HEK293 (cell line): ENCODE data around the gene MESD.

Experiments
- ATF2 ChIP-seq: fragments of 450-650 bp; formaldehyde crosslinking; IDR thresholded peaks from 2 replicates; pipeline ENCODE4 v1.5.1; 2016; ENCODE audit warnings: missing biosample characterization, missing genetic modification characterization, low read depth
- CTCF ChIP-seq: fragments of 450-650 bp; formaldehyde crosslinking; IDR thresholded peaks from 2 replicates; pipeline ENCODE4 v1.5.1; 2016; ENCODE audit warnings: missing biosample characterization, missing genetic modification characterization
- KLF17 ChIP-seq: fragments of 450-650 bp; formaldehyde crosslinking; IDR thresholded peaks from 2 replicates; pipeline ENCODE4 v1.5.1; 2016; ENCODE audit warnings: missing biosample characterization, missing genetic modification characterization
- REST ChIP-seq: fragments of 450-650 bp; formaldehyde crosslinking; IDR thresholded peaks from 2 replicates; pipeline ENCODE4 v1.5.1; 2016; ENCODE audit warnings: missing biosample characterization, missing genetic modification characterization
- TCF7L2 ChIP-seq: IDR thresholded peaks from 2 replicates; pipeline ENCODE4 v1.6.1; 2011; ENCODE audit warnings: low read depth, mild to moderate bottlenecking, inconsistent platforms, low read length, moderate library complexity, borderline replicate concordance
- ZBTB21 ChIP-seq: fragments of 450-650 bp; formaldehyde crosslinking; IDR thresholded peaks from 2 replicates; pipeline ENCODE4 v1.5.1; 2017; ENCODE audit warnings: missing biosample characterization, missing genetic modification characterization
- ZNF184 ChIP-seq: fragments of 450-650 bp; IDR thresholded peaks from 2 replicates; pipeline ENCODE4 v1.5.1; 2018; ENCODE audit warnings: missing biosample characterization, mild to moderate bottlenecking, missing genetic modification characterization
- ZNF335 ChIP-seq: fragments of 450-650 bp; formaldehyde crosslinking; conservative IDR thresholded peaks from 2 replicates; pipeline ENCODE4 v1.5.1; 2016; ENCODE audit warnings: missing biosample characterization, missing genetic modification characterization
- ZNF433 ChIP-seq: fragments of 450-650 bp; formaldehyde crosslinking; IDR thresholded peaks from 2 replicates; pipeline ENCODE4 v1.5.1; 2016; ENCODE audit warnings: missing biosample characterization, missing genetic modification characterization, low read depth
- ZNF580 ChIP-seq: fragments of 450-650 bp; formaldehyde crosslinking; IDR thresholded peaks from 2 replicates; pipeline ENCODE4 v1.5.1; 2016; ENCODE audit warnings: missing biosample characterization, missing genetic modification characterization
- ZNF600 ChIP-seq: fragments of 450-650 bp; formaldehyde crosslinking; IDR thresholded peaks from 2 replicates; pipeline ENCODE4 v1.5.1; 2016; ENCODE audit warnings: missing biosample characterization, missing genetic modification characterization

- TF ChIP-seq CTCF (tag by site-specific recombination), result no peak
- TF ChIP-seq ZNF184, result no peak
- no peak for TF ChIP-seq ZNF580 (tag by site-specific recombination)
- no peak for TF ChIP-seq ATF2
- no peak for TF ChIP-seq ZBTB21 (tag by site-specific recombination)
- no peak for TF ChIP-seq TCF7L2
- no peak for TF ChIP-seq KLF17 (tag by site-specific recombination)
- no peak for TF ChIP-seq ZNF433 (tag by site-specific recombination)
- TF ChIP-seq ZNF335 (tag by site-specific recombination), result no peak
- no peak for TF ChIP-seq REST (tag by site-specific recombination)
- no peak for TF ChIP-seq ZNF600
Measured at GRCh38 chr15:81038975-81039607, 49.5 kb upstream of the MESD start.
